HG02973 (cell line): Measurements from ENCODE around the gene KANK2.
A peak's percentile ranks its signal among the peaks of the same experiment; 100 is the strongest.
"Not testable (repeated sequence)": the region's sequence is repeated elsewhere in the genome, so short reads cannot be mapped to it uniquely, and the experiment has no call there.

Source experiments
- ATAC-seq: cut with Tn5 transposase; IDR thresholded peaks from one replicate; pipeline ENCODE4 v1.9.1; 2021; ENCODE audit warnings: moderate library complexity; ENCODE audit not compliant: unreplicated experiment

KANK2 gene

DNA sequence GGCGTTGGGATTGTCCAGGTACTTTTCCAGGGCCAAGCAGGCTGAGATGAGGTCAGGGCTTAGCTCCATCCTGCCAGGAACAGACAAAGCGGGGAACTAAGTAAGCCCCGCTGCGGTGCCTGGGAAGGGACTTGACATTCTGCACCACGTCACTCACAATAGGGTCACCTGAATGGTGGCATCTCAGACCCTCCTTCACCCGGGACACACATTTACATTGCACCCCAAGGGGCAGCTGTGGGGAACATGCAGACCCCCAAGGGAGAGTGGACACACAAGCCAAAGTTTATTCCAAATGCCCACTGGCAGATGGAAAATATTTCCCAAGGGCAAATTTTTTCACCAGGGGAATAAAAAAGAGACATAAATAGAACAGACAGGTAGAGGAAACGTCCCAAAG lies 21.4 kb downstream of the KANK2 start:
- no peak for ATAC-seq

- no peak for ATAC-seq
These were observed 23.0 kb downstream of the KANK2 start for GRCh38 chr19:11174336-11174735.

DNA sequence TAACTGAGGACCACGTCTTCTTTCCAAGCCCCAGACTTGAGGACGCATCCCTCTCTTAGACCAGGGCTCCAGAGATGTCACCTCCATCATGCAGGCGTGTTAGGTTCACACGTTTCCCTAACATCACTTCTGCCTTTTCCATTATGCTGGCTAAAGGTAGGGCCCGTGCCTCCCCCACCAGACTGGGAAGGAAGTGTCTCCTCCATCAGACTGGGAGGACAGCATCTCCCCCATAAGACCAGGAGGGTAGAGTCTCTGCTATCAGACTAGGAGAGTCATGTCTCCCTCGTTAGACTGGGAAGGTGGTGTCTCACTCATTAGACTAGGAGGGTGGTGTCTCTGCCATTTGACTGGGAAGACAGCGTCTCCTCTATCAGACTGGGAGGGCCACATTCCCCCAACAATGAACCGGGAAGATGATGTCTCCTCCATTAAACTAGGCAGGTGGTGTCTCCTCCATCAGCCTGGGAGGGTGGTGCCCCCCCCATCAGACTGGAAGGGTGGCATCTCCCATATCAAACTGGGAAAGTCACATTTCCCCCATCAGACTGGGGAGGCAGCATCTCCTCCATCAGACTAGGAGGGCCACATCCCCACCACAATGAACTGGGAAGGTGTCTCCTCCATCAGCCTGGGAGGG lies 23.7 kb downstream of the KANK2 start:
- ATAC-seq: no peak

DNA sequence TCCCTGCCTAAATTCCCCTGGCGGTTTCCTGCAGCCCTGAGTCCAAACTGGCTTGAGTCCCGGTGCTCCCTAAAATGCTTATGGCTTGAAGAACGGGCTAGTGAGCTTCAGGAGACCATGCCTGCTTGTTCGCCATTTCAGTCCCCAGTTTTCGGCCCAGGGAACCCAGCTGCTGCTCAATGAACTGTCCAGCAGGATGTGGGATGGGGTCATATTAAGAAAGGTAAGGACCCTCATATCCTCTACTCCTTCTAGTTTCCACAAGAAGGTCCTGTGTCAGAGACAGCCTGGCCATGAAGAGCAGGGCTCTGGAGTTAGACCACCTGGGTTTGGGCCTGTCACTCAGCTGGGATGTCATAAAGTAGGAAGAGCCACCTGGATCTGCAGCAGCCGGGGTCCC lies 24.8 kb downstream of the KANK2 start:
- no peak for ATAC-seq

DNA sequence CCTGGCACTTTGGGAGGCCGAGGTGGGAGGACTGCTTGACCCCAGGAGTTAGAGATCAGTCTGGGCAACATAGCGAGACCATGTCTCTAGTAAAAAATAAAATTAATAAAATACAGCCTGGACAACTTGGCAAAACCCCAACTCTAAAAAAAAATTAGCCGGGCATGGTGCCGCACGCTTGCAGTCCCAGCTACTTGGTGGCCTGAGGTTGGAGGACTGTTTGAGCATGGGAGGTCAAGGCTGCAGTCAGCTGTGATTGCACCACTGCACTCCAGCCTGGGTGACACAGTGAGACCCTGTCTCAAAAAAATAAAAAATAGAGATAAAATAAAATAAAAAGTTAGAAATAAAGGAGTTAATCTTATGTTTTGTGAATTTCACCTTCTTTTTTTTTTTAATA lies 26.2 kb downstream of the KANK2 start:
- ATAC-seq: no peak

- no peak for ATAC-seq
These were observed 27.3 kb downstream of the KANK2 start for GRCh38 chr19:11169896-11170678.

DNA sequence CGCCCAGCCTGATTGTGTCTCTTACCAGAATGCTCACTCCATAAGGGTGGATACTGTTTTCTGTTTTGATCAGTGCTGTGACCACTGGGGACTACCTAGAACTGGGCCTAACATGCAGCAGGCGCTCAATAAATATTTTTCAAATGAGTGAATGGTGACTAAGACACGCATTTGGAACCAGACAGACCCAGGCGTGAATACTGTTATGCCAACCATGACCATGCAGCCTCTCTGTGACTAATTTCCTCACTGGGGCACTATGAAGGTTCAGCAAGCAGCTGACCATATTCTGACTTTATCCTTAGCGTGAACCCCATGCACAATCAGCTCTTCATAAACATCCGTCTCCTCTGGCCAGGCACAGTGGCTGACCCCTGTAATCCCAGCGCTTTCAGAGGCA lies 28.8 kb downstream of the KANK2 start:
- no peak for ATAC-seq

DNA sequence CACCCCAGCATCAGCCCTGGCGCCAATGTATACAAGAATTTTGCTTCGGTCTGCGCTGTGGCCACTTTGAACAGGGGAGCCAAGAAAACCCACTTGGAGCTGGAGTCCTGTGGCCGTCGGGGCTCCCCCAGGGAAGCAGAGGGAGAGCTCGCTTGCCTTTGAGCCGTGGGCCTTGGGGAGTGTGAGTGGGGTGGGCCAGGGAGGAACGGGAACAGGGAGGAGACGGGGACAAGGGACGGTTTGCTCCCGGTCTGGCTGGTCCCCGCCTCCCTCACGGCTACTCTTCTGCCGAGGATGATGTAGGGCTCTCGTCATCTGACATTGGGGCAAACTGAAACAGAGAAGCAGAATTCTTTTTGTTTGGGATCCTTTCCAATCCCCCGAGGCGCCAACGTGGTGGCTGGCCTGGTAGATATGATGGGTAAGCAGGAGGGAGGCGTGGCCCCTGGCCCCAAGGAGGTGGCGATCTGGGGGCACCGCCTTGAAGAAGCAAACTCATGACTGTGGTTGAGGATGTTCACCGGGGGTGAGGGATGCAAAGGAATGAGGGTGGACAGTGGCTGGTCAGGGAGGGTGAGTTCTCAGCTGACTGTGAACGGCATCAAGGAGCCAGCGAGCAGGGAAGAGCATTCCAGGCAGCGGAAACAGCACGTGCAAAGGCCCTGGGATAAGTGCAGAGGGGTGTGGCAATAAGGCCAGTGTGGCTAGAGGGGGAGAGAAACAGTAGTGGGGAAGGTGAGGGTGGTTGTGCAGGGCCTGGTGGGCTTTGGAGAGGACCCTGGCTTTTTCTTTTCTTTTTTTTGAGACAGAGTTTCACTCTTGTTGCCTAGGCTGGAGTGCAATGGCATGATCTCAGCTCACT lies 30.8 kb downstream of the KANK2 start:
- ATAC-seq: no peak

- no peak for ATAC-seq
These were observed 31.8 kb downstream of the KANK2 start for GRCh38 chr19:11165486-11166030.

DNA sequence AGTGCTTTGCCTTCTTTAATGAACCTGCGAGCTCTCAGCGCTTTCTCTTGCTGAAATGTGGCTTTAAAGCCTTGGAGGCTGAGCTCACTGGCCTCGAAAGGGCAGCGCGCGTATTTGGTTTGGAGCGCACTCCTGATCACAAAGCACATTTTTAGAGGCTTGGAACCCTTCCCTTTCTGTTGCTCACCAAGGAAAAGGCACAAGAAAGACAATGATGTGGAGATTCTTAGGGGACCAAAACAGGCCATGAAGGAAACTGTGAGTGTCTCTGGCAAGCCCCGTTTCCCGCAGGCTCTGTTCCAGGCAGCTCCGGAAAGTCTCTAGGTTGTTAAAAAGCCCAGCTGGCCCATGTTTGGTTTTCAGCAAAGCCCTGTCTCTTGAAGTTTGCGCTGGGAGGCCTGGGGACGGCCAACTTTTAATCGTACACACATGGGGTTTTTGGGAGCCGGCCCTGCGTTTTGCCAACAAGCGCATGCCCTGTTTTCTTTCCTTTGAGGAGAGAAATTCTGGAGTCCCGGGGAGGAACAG lies 32.4 kb downstream of the KANK2 start:
- ATAC-seq: no peak

DNA sequence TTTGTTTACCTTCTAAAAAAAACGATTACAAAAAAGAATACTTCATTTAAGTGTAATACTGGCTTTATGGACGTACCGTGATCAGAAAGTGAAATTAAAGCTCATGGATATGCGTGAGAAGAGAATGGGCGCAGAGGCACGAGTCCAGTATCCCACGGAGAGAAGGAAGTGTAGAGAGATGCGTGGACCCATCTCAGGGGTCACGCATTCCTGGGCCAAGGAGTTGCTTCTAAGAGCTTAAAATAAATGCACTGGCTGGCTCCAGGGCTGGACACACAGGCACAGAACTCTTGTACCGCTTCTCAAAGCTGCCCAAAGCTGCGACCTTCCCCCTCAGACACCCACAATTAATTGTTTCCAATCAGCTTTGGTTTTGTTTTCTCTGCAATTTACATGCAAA lies 33.0 kb downstream of the KANK2 start:
- ATAC-seq: no peak

DNA sequence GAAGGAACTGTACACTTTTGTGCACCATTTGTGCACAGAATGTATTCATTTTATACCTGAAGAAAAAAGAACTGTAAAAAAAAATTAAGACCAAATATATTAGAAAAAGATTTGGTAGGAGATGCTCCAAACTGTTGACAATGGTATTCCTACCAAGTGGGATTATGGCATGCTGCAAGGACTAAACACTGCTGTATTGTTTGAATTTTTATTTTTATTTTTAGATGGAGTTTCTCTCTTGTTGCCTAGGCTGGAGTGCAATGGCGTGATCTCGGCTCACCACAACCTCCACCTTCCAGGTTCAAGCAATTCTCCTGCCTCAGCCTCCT lies 36.9 kb downstream of the KANK2 start:
- ATAC-seq: not testable (repeated sequence)

GRCh38 chr19:11159598-11160439 lies 37.5 kb downstream of the KANK2 start:
- ATAC-seq: no peak

- peak; percentile 95 for ATAC-seq
These were observed 41.8 kb downstream of the KANK2 start, which contains the start of gene SPC24 for GRCh38 chr19:11155373-11156120. TSS of gene SPC24 (minus strand) at chr19:11155782. CDS start at chr19:11155776, 6 bp downstream.

DNA sequence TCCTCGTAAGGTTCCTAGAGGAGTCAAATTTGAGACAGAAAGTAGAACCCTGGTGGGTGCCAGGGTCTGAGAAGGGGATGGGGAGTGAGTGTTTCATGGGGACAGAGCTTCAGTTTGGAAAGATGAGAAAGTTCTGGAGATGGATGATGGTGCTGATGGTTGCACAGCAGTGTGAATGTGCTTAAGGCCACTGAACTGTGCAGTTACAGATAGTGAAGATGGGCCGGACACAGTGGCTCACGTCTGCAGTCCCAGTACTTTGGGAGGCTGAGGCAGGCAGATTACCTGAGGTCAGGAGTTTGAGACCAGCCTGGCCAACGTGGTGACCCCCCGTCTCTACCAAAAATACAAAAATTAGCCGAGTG lies 42.7 kb downstream of the KANK2 start:
- no peak for ATAC-seq

- no peak for ATAC-seq
These were observed 44.9 kb downstream of the KANK2 start for GRCh38 chr19:11152318-11153062.

DNA sequence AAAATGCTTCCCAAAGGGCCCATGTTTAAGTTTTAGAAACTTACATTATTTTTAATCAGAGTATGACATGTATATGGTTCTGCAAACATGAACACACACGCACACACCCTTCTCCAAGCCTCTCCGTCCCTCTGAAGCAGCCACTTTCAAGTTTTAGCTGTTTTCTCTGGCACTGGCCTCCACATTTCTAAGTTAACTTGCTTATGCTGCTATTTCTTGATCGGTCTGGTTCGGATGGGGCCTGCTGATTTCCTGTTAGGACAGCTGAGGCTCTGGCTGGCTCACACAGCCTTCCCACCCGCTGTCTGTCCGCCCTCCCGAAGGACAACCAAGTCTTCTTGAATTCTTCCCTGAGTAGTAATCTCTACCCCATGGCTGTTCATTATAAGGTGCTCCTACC lies 46.2 kb downstream of the KANK2 start:
- no peak for ATAC-seq

GRCh38 chr19:11148001-11148400 lies 49.3 kb downstream of the KANK2 start:
- ATAC-seq: no peak

DNA sequence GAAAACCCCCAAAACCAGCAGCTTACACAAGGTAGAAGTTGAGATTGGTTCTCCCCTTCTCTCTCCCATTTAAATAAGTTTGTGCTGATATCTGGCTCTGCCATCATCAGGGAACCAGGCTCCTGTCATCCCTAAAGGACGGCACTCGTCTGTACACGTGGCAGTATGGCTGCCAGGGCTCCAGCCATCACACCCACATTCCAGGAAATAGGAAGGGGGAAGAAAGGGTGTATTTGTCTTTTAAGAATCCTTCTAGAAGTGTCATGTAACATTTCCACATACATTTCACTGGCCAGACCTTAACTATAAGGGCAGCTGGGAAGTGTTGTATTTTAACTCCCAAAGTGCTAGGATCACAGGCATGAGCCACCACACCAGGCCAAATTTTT lies 51.8 kb downstream of the KANK2 start:
- ATAC-seq: no peak
